ENCODE results near the gene S100A4. TPM values are rescaled to one million over a fixed set of nuclear protein-coding genes. Genes with fewer than 3 reads are reported as not detected.
A peak's percentile ranks its signal among the peaks of the same experiment; 100 is the strongest.

Gene S100A4
- total and polyA plus RNA-seq, 4 donors = 44.0 to 2,351 (median 762) TPM

GRCh38 chr1:153568367-153569099 is 22.9 kb upstream of the S100A4 start:
- WGBS, 2 donors = 12 to 20% methylated on average over 25 of the region's 25 CpGs
- no peaks in the 10 kb centered on the region for H3K36me3 ChIP-seq (ENCODE audit: control insufficient read depth in 4 of 4, insufficient read depth in 4 of 4, low read length in 4 of 4)
- H3K4me3 ChIP-seq = no peak overlapping the region
- TF ChIP-seq CTCF (IDR thresholded peaks at IDR 0.05; ENCODE audit: control extremely low read depth, extremely low read depth) = peak; percentile 99
- peak; percentile 83 to 86 (median 85) for DNase-seq
- H3K27me3 ChIP-seq (ENCODE audit: control insufficient read depth in 3 of 3, insufficient read depth in 3 of 3, low read length in 2 of 3) = no peaks in the 10 kb centered on the region
- ATAC-seq (ENCODE audit: insufficient read depth, low FRiP score) = peak; percentile 38
- H3K27ac ChIP-seq (ENCODE audit: low read depth in 1 of 2, low read length in 1 of 2) = peak overlapping the region; percentile 12 to 79
- H3K9me3 ChIP-seq (ENCODE audit: control insufficient read depth in 4 of 4, insufficient read depth in 3 of 4, low read length in 3 of 4) = no peaks in the 10 kb centered on the region
- peaks cover 10 to 31% (median 16%) of the 10 kb centered on the region in 5 donors for H3K4me1 ChIP-seq (ENCODE audit: control insufficient read depth in 5 of 5, insufficient read depth in 5 of 5, low read length in 5 of 5)
- peak overlapping the region in 1 of 2 donors; percentile 67 for H3K9ac ChIP-seq (ENCODE audit: insufficient read depth in 1 of 2, low read length in 2 of 2)

GRCh38 chr1:153567621-153568366 is 22.2 kb upstream of the S100A4 start:
- H3K36me3 ChIP-seq (ENCODE audit: control insufficient read depth in 4 of 4, insufficient read depth in 4 of 4, low read length in 4 of 4) = no peaks in the 10 kb centered on the region
- no peaks in the 10 kb centered on the region for H3K27me3 ChIP-seq (ENCODE audit: control insufficient read depth in 3 of 3, insufficient read depth in 3 of 3, low read length in 2 of 3)
- H3K27ac ChIP-seq (ENCODE audit: low read depth in 1 of 2, low read length in 1 of 2) = peak overlapping the region in 1 of 2 donors; percentile 79
- 79 to 87% methylated on average over 22 of the region's 22 CpGs for WGBS, 2 donors
- peaks cover 10 to 31% (median 16%) of the 10 kb centered on the region in 5 donors for H3K4me1 ChIP-seq (ENCODE audit: control insufficient read depth in 5 of 5, insufficient read depth in 5 of 5, low read length in 5 of 5)
- no peaks in the 10 kb centered on the region for H3K9me3 ChIP-seq (ENCODE audit: control insufficient read depth in 4 of 4, insufficient read depth in 3 of 4, low read length in 3 of 4)
- DNase-seq (no peak), ATAC-seq (ENCODE audit: insufficient read depth, low FRiP score) (no peak)
- no peak overlapping the region for H3K9ac ChIP-seq (ENCODE audit: insufficient read depth in 1 of 2, low read length in 2 of 2)
- no peak overlapping the region for H3K4me3 ChIP-seq
- no peak for TF ChIP-seq CTCF (IDR thresholded peaks at IDR 0.05; ENCODE audit: control extremely low read depth, extremely low read depth)

- H3K9me3 ChIP-seq (ENCODE audit: control insufficient read depth in 4 of 4, insufficient read depth in 3 of 4, low read length in 3 of 4) = no peaks in the 10 kb centered on the region
- H3K9ac ChIP-seq (ENCODE audit: insufficient read depth in 1 of 2, low read length in 2 of 2) = peak overlapping the region in 1 of 2 donors; percentile 42
- H3K4me3 ChIP-seq = no peak overlapping the region
- peaks cover 10 to 31% (median 16%) of the 10 kb centered on the region in 5 donors for H3K4me1 ChIP-seq (ENCODE audit: control insufficient read depth in 5 of 5, insufficient read depth in 5 of 5, low read length in 5 of 5)
- H3K36me3 ChIP-seq (ENCODE audit: control insufficient read depth in 4 of 4, insufficient read depth in 4 of 4, low read length in 4 of 4) = no peaks in the 10 kb centered on the region
- ATAC-seq (ENCODE audit: insufficient read depth, low FRiP score) (peak; percentile 85), DNase-seq (peak; percentile 53 to 82 (median 73))
- TF ChIP-seq CTCF (IDR thresholded peaks at IDR 0.05; ENCODE audit: control extremely low read depth, extremely low read depth) = no peak
- 32 to 44% methylated on average over 16 of the region's 16 CpGs for WGBS, 2 donors
- H3K27ac ChIP-seq (ENCODE audit: low read depth in 1 of 2, low read length in 1 of 2) = peak overlapping the region; percentile 86 to 99
- no peaks in the 10 kb centered on the region for H3K27me3 ChIP-seq (ENCODE audit: control insufficient read depth in 3 of 3, insufficient read depth in 3 of 3, low read length in 2 of 3)
Observed at GRCh38 chr1:153566414-153567371, 21.1 kb upstream of the S100A4 start.

All from lung (tissue), 12 donors.